ENCODE measurements around the gene TGFBR3.

The TGFBR3 gene

DNA sequence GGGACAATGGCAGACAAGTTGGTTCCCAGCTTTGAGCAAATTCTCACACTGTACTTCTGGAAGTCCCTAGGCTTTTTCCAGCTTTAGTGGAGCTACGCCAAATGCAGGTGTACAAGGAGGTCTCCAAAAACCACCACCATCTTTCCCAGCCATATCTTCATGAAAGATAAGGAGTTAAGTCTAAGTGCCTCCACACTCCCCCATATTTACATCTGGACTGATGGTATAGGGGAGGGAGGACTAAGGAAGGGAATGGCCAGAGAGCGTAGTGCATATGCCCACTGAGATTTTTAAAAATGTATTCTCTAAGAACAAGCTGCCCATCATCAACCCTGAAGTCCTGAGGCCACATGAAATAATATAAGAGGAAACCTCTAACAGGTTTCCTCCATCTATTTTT is 161.3 kb downstream of the TGFBR3 start:
- H3K27me3 ChIP-seq (replicated peaks): no peaks in the 10 kb centered on the region
- in situ Hi-C loops (cut with HindIII; ENCODE audit: low pct_ligation_motif_present, low sequenced_read_pairs): no loop called here
- TF ChIP-seq, protein P1, sequence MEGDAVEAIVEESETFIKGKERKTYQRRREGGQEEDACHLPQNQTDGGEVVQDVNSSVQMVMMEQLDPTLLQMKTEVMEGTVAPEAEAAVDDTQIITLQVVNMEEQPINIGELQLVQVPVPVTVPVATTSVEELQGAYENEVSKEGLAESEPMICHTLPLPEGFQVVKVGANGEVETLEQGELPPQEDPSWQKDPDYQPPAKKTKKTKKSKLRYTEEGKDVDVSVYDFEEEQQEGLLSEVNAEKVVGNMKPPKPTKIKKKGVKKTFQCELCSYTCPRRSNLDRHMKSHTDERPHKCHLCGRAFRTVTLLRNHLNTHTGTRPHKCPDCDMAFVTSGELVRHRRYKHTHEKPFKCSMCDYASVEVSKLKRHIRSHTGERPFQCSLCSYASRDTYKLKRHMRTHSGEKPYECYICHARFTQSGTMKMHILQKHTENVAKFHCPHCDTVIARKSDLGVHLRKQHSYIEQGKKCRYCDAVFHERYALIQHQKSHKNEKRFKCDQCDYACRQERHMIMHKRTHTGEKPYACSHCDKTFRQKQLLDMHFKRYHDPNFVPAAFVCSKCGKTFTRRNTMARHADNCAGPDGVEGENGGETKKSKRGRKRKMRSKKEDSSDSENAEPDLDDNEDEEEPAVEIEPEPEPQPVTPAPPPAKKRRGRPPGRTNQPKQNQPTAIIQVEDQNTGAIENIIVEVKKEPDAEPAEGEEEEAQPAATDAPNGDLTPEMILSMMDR (IDR thresholded peaks at IDR 0.05; ENCODE audit: low read depth, low read length, missing control alignments): no peak

DNA sequence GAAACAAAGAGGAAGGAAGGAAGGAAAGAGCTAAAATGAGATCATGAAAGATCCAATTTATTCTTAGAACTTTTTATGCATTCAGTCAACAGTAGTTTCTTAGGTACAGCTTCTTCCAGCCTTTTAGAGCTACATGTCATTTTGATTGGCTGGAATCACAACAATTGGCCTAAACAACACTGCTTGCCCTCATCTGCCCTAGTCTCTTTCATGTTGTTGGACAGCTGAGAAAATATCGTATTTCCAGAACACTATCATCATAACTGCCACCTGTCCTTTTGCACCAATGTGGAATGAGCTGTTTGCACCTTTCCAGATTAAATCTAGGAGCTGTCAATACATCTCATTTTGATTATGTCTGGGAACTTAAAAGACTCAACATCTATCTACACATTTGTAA is 161.7 kb downstream of the TGFBR3 start:
- DNase-seq: no peak
- no peaks in the 10 kb centered on the region for H3K27me3 ChIP-seq (replicated peaks)
- H3K4me3 ChIP-seq (ENCODE audit: low read depth, low read length): no peak overlapping the region
- no peaks in the 10 kb centered on the region for H3K36me3 ChIP-seq (replicated peaks)
- in situ Hi-C loops (cut with HindIII; ENCODE audit: low pct_ligation_motif_present, low sequenced_read_pairs): no loop called here
- TF ChIP-seq, protein P1 (IDR thresholded peaks at IDR 0.05; ENCODE audit: low read depth, low read length, missing control alignments): no peak
- H3K27ac ChIP-seq: no peak overlapping the region

More for the DNA sequence above, 161.3 kb downstream of the TGFBR3 start:
- no peak overlapping the region for H3K4me3 ChIP-seq (ENCODE audit: low read depth, low read length)
- H3K27ac ChIP-seq: no peak overlapping the region
- H3K36me3 ChIP-seq (replicated peaks): no peaks in the 10 kb centered on the region
- no peak for DNase-seq

DNA sequence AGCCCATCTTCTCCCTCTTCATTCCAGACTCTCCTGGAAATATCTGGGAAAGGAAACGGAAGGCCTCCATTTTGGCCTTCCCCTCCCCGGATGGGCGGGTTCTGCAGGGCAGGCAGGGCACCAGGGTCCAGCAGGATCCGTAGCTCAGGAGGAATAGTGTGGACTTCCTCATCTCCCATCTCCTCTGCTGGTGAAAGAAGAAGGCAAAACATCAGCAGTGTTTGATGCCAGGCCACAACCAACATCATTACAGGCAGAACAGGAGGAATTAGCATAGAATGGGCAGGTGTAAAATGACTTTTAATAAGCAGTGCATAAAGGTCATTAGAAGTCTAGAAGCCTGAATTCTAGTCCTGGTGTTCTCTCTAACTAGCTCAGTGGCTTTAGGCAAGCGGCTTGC is 165.9 kb downstream of the TGFBR3 start:
- TF ChIP-seq, protein P1 (IDR thresholded peaks at IDR 0.05; ENCODE audit: low read depth, low read length, missing control alignments): no peak
- Histone ChIP-seq H3K36me3 (replicated peaks) (no peaks in the 10 kb centered on the region), H3K27ac (no peak overlapping the region), H3K4me3 (ENCODE audit: low read depth, low read length) (no peak overlapping the region), H3K27me3 (replicated peaks) (no peaks in the 10 kb centered on the region)
- in situ Hi-C loops (cut with HindIII; ENCODE audit: low pct_ligation_motif_present, low sequenced_read_pairs): no loop called here
- no peak for DNase-seq

GRCh38 chr1:91718877-91719276 is 167.1 kb downstream of the TGFBR3 start:
- Histone ChIP-seq H3K27me3 (replicated peaks) (no peaks in the 10 kb centered on the region), H3K27ac (no peak overlapping the region), H3K4me3 (ENCODE audit: low read depth, low read length) (no peak overlapping the region), H3K36me3 (replicated peaks) (no peaks in the 10 kb centered on the region)
- in situ Hi-C loops (cut with HindIII; ENCODE audit: low pct_ligation_motif_present, low sequenced_read_pairs): no loop called here
- TF ChIP-seq, protein P1 (IDR thresholded peaks at IDR 0.05; ENCODE audit: low read depth, low read length, missing control alignments): no peak
- DNase-seq: no peak

DNA sequence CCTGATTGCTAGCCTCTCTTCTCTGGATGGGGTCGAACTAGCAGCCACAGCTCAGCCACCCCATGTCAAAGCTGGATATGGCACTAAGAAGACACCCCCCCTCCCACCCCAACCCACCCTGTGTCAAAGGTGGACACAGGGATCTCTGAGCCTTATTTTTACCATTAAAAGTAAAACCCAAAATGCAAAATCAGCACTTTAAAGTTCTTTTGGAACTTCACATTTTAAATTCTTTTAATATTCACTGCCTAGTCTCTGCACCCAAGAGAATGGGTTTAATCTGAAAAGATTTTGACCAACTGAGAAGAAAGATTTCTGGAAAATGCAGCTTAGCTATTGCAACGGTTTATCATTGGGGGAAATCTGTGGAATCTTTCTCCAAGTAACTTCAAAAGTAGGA is 167.6 kb downstream of the TGFBR3 start:
- H3K27ac ChIP-seq: no peak overlapping the region
- in situ Hi-C loops (cut with HindIII; ENCODE audit: low pct_ligation_motif_present, low sequenced_read_pairs): no loop called here
- no peaks in the 10 kb centered on the region for H3K27me3 ChIP-seq (replicated peaks)
- no peak for DNase-seq
- H3K36me3 ChIP-seq (replicated peaks): no peaks in the 10 kb centered on the region
- TF ChIP-seq, protein P1 (IDR thresholded peaks at IDR 0.05; ENCODE audit: low read depth, low read length, missing control alignments): no peak
- H3K4me3 ChIP-seq (ENCODE audit: low read depth, low read length): no peak overlapping the region

DNA sequence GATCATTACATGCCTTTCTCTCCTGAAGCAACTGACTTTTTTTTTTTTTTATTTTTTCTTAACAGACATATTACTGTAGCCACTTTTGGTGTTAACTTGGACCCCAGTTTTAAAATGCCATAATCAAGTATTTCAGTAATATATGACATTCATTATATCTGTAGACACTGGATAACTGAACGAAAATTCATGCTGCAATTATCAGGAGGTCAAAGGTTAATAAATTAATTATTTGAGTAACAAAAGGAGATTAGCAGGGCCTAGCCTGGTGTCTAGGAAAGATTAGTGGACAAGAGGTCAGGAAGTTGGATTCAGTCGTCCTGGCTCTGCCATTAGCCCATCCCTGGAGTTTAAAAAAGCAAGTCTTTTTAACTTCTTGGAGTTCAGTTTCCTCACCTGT is 168.1 kb downstream of the TGFBR3 start:
- Histone ChIP-seq H3K36me3 (replicated peaks) (no peaks in the 10 kb centered on the region), H3K4me3 (ENCODE audit: low read depth, low read length) (no peak overlapping the region), H3K27ac (no peak overlapping the region), H3K27me3 (replicated peaks) (no peaks in the 10 kb centered on the region)
- DNase-seq: no peak
- TF ChIP-seq, protein P1 (IDR thresholded peaks at IDR 0.05; ENCODE audit: low read depth, low read length, missing control alignments): no peak
- in situ Hi-C loops (cut with HindIII; ENCODE audit: low pct_ligation_motif_present, low sequenced_read_pairs): no loop called here
